Neuronal stem cell (in vitro differentiated cells): ENCODE measurements around the gene WDR13.

ENCODE experiments used
- DNase-seq: peaks from one replicate; pipeline ENCODE4 v3.0.0-alpha.2; 2013; ENCODE audit warnings: low spot score
- H2AFZ ChIP-seq: one replicate; pipeline ENCODE4 v1.6.1; 2013; ENCODE audit warnings: mild to moderate bottlenecking, low read length, inconsistent platforms
- H2AK5ac ChIP-seq: 2 replicates; pipeline ENCODE4 v1.6.1; 2013; ENCODE audit warnings: low read depth, mild to moderate bottlenecking, inconsistent platforms, low read length, moderate library complexity, mixed read lengths
- H2BK120ac ChIP-seq: 2 replicates; pipeline ENCODE4 v1.6.1; 2013; ENCODE audit warnings: low read depth, mild to moderate bottlenecking, inconsistent platforms, low read length, moderate library complexity, mixed read lengths
- H2BK12ac ChIP-seq: one replicate; pipeline ENCODE4 v1.6.1; 2013; ENCODE audit warnings: low read length, inconsistent platforms
- H2BK15ac ChIP-seq: 2 replicates; pipeline ENCODE4 v1.6.1; 2013; ENCODE audit warnings: mild to moderate bottlenecking, low read length, inconsistent platforms, mixed read lengths
- H2BK5ac ChIP-seq: one replicate; pipeline ENCODE4 v1.6.1; 2013; ENCODE audit warnings: inconsistent platforms, mild to moderate bottlenecking, low read length, moderate library complexity
- H3K14ac ChIP-seq: one replicate; pipeline ENCODE4 v1.6.1; 2013; ENCODE audit warnings: low read length, inconsistent platforms
- H3K18ac ChIP-seq: 2 replicates; pipeline ENCODE4 v1.6.1; 2013; ENCODE audit warnings: low read length, inconsistent platforms
- H3K23ac ChIP-seq: 2 replicates; pipeline ENCODE4 v1.6.1; 2013; ENCODE audit warnings: low read depth, mild to moderate bottlenecking, mixed read lengths, low read length, inconsistent platforms; ENCODE audit not compliant: poor library complexity
- H3K27ac ChIP-seq: replicated peaks from 3 replicates; pipeline ENCODE4 v1.5.1; 2013; ENCODE audit warnings: low read length, inconsistent platforms
- H3K27me3 ChIP-seq, 3 experiments: 2 replicates each; pipeline ENCODE4 v1.6.1; 2013; ENCODE audit warnings: low read length in 3 of 3, mild to moderate bottlenecking in 2 of 3, inconsistent platforms in 1 of 3, low read depth in 1 of 3, mixed read lengths in 1 of 3, moderate library complexity in 1 of 3; ENCODE audit not compliant: control insufficient read depth in 3 of 3, insufficient read depth in 3 of 3
- H3K36me3 ChIP-seq, 2 donors: replicated peaks in 1 of 2; 2 replicates each; pipeline ENCODE4 v1.6.1; 2013; ENCODE audit warnings: low read length in 2 of 2; ENCODE audit not compliant: control insufficient read depth in 2 of 2, insufficient read depth in 2 of 2
- H3K4ac ChIP-seq: 2 replicates; pipeline ENCODE4 v1.6.1; 2013; ENCODE audit warnings: inconsistent platforms, mild to moderate bottlenecking, low read length, moderate library complexity
- H3K4me1 ChIP-seq, 2 donors: 1 replicate in 1 of 2; 2 replicates in 1 of 2; pipeline ENCODE4 v1.6.1; 2013; ENCODE audit warnings: low read length in 2 of 2, low read depth in 1 of 2; ENCODE audit not compliant: control insufficient read depth in 2 of 2, insufficient read depth in 1 of 2
- H3K4me2 ChIP-seq: one replicate; pipeline ENCODE4 v1.6.1; 2013; ENCODE audit warnings: mild to moderate bottlenecking, low read length, inconsistent platforms; ENCODE audit not compliant: insufficient read depth, poor library complexity, severe bottlenecking
- H3K4me3 ChIP-seq, 2 donors: 2 replicates each; pipeline ENCODE4 v1.5.1; 2013; ENCODE audit warnings: low read length in 2 of 2, mild to moderate bottlenecking in 2 of 2, inconsistent platforms in 1 of 2, moderate library complexity in 1 of 2
- H3K79me1 ChIP-seq: one replicate; pipeline ENCODE4 v1.6.1; 2013; ENCODE audit warnings: low read depth, mild to moderate bottlenecking, inconsistent platforms, low read length, moderate library complexity
- H3K9ac ChIP-seq: one replicate; pipeline ENCODE4 v1.6.1; 2013; ENCODE audit warnings: mild to moderate bottlenecking, low read depth, low read length, inconsistent platforms; ENCODE audit not compliant: poor library complexity
- H3K9me3 ChIP-seq, 2 donors: replicated peaks in 1 of 2; 2 replicates each; pipeline versions ENCODE3 to v1.6.1; 2013; ENCODE audit warnings: low read length in 2 of 2, mild to moderate bottlenecking in 2 of 2, inconsistent platforms in 1 of 2, low read depth in 1 of 2, mixed read lengths in 1 of 2, moderate library complexity in 1 of 2; ENCODE audit not compliant: control insufficient read depth in 2 of 2, insufficient read depth in 1 of 2
- H4K8ac ChIP-seq: one replicate; pipeline ENCODE4 v1.6.1; 2013; ENCODE audit warnings: low read depth, mild to moderate bottlenecking, inconsistent platforms, low read length, moderate library complexity
- H4K91ac ChIP-seq: one replicate; pipeline ENCODE4 v1.6.1; 2013; ENCODE audit warnings: low read length, low read depth, mild to moderate bottlenecking, inconsistent platforms; ENCODE audit not compliant: poor library complexity
- WGBS, 2 donors: extraction: QIAGEN DNeasy Blood & Tissue Kit; methylation state at CpG; one replicate each; pipeline ENCODE4 v1.1.7; 2013; ENCODE audit warnings: missing lambda C conversion rate in 2 of 2, mixed read lengths in 1 of 2; ENCODE audit not compliant: insufficient read length in 2 of 2, insufficient replicate concordance in 1 of 2; ENCODE audit errors: extremely low coverage in 2 of 2; 5-methylcytosine and 5-hydroxymethylcytosine counted together

Gene WDR13

GRCh38 chrX:48613502-48614160, 16.3 kb downstream of the WDR13 start:
- H2AK5ac ChIP-seq: no peak overlapping the region
- H2BK15ac ChIP-seq: no peak overlapping the region
- no peak overlapping the region for H3K4ac ChIP-seq
- H3K27ac ChIP-seq: no peak overlapping the region
- DNase-seq: no peak
- no peak overlapping the region for H2BK5ac ChIP-seq
- no peak overlapping the region for H3K18ac ChIP-seq
- no peak overlapping the region for H3K14ac ChIP-seq
- WGBS, 2 donors: no CpG with 5 or more reads among the region's 6 CpGs
- H4K91ac ChIP-seq: no peak overlapping the region
- no peak overlapping the region for H2BK12ac ChIP-seq
- no peaks in the 10 kb centered on the region for H3K9me3 ChIP-seq
- no peaks in the 10 kb centered on the region for H3K36me3 ChIP-seq
- no peak overlapping the region for H2AFZ ChIP-seq
- H3K79me1 ChIP-seq: no peaks in the 10 kb centered on the region
- no peak overlapping the region for H3K4me2 ChIP-seq
- no peak overlapping the region for H4K8ac ChIP-seq
- no peak overlapping the region for H3K23ac ChIP-seq
- H3K9ac ChIP-seq: no peak overlapping the region
- H3K4me1 ChIP-seq: no peaks in the 10 kb centered on the region
- no peaks in the 10 kb centered on the region for H3K27me3 ChIP-seq
- H3K4me3 ChIP-seq: no peak overlapping the region
- no peak overlapping the region for H2BK120ac ChIP-seq

- H3K9ac ChIP-seq: no peak overlapping the region
- no peak overlapping the region for H2BK120ac ChIP-seq
- H3K23ac ChIP-seq: no peak overlapping the region
- peak overlapping the region; percentile 61 for H2AFZ ChIP-seq
- H3K9me3 ChIP-seq: no peaks in the 10 kb centered on the region
- H3K4me3 ChIP-seq: no peak overlapping the region
- WGBS, 2 donors: no CpG with 5 or more reads among the region's 5 CpGs
- H3K4me2 ChIP-seq: no peak overlapping the region
- H4K8ac ChIP-seq: no peak overlapping the region
- no peak overlapping the region for H2AK5ac ChIP-seq
- H3K4me1 ChIP-seq: no peaks in the 10 kb centered on the region
- no peak overlapping the region for H3K14ac ChIP-seq
- H3K36me3 ChIP-seq: no peaks in the 10 kb centered on the region
- H3K27me3 ChIP-seq: no peaks in the 10 kb centered on the region
- no peak overlapping the region for H4K91ac ChIP-seq
- no peak overlapping the region for H3K4ac ChIP-seq
- no peak overlapping the region for H2BK15ac ChIP-seq
- H3K18ac ChIP-seq: peak overlapping the region; percentile 3
- no peak overlapping the region for H2BK5ac ChIP-seq
- no peak for DNase-seq
- H3K79me1 ChIP-seq: no peaks in the 10 kb centered on the region
- no peak overlapping the region for H3K27ac ChIP-seq
- H2BK12ac ChIP-seq: no peak overlapping the region
These were observed 19.3 kb downstream of the WDR13 start for GRCh38 chrX:48616576-48616975.

- DNase-seq: no peak
- no peak overlapping the region for H3K27ac ChIP-seq
- no CpG with 5 or more reads among the region's 8 CpGs for WGBS, 2 donors
These were observed 20.4 kb downstream of the WDR13 start for GRCh38 chrX:48617542-48618340.

More at GRCh38 chrX:48617542-48618340, 20.4 kb downstream of the WDR13 start:
- no peak overlapping the region for H2AFZ ChIP-seq
- H2AK5ac ChIP-seq: no peak overlapping the region
- H3K9ac ChIP-seq: no peak overlapping the region
- H3K9me3 ChIP-seq: no peaks in the 10 kb centered on the region
- no peak overlapping the region for H2BK12ac ChIP-seq
- H3K36me3 ChIP-seq: no peaks in the 10 kb centered on the region
- no peak overlapping the region for H3K4me3 ChIP-seq
- H4K8ac ChIP-seq: no peak overlapping the region
- no peak overlapping the region for H4K91ac ChIP-seq
- no peaks in the 10 kb centered on the region for H3K27me3 ChIP-seq
- H2BK15ac ChIP-seq: no peak overlapping the region
- no peak overlapping the region for H3K23ac ChIP-seq
- H3K4me2 ChIP-seq: no peak overlapping the region
- no peaks in the 10 kb centered on the region for H3K4me1 ChIP-seq
- no peak overlapping the region for H3K4ac ChIP-seq
- no peak overlapping the region for H3K18ac ChIP-seq
- no peak overlapping the region for H2BK120ac ChIP-seq
- no peaks in the 10 kb centered on the region for H3K79me1 ChIP-seq
- no peak overlapping the region for H2BK5ac ChIP-seq
- no peak overlapping the region for H3K14ac ChIP-seq
